GM23248 (cell line): Measurements from ENCODE around the gene EXOC2. TPM values are rescaled to one million over a fixed set of nuclear protein-coding genes. Genes with fewer than 3 reads are reported as not detected.

Source experiments
- DNase-seq: peaks from one replicate; pipeline ENCODE4 v3.0.0-alpha.2; 2015
- H2AFZ ChIP-seq: fragments of 200-600 bp; sonication (generic); 2 replicates; pipeline ENCODE4 v1.6.1; 2016; ENCODE audit warnings: antibody characterized with exemption
- H3F3A ChIP-seq: fragments of 200-600 bp; sonication (generic); 2 replicates; pipeline ENCODE4 v1.6.1; 2016; ENCODE audit warnings: mild to moderate bottlenecking, antibody characterized with exemption, mixed run types; ENCODE audit not compliant: insufficient read depth
- H3K27ac ChIP-seq: fragments of 200-600 bp; sonication (generic); 2 replicates; pipeline ENCODE4 v1.5.1; 2016; ENCODE audit warnings: mild to moderate bottlenecking
- H3K27me3 ChIP-seq: fragments of 200-600 bp; sonication (generic); replicated peaks from 2 replicates; pipeline ENCODE4 v1.6.1; 2016; ENCODE audit warnings: mild to moderate bottlenecking; ENCODE audit not compliant: insufficient read depth
- H3K36me3 ChIP-seq: fragments of 200-600 bp; sonication (generic); 2 replicates; pipeline ENCODE4 v1.6.1; 2016; ENCODE audit warnings: low read depth, mild to moderate bottlenecking
- H3K4me1 ChIP-seq: fragments of 200-600 bp; sonication (generic); 2 replicates; pipeline ENCODE4 v1.6.1; 2016; ENCODE audit warnings: mild to moderate bottlenecking; ENCODE audit not compliant: insufficient read depth
- H3K4me2 ChIP-seq: fragments of 200-600 bp; sonication (generic); one replicate; pipeline ENCODE4 v1.6.1; 2016; ENCODE audit warnings: mild to moderate bottlenecking; ENCODE audit not compliant: unreplicated experiment
- H3K4me3 ChIP-seq: fragments of 200-600 bp; sonication (generic); 2 replicates; pipeline ENCODE4 v1.5.1; 2016; ENCODE audit warnings: mild to moderate bottlenecking
- H3K79me2 ChIP-seq: fragments of 200-600 bp; sonication (generic); 2 replicates; pipeline ENCODE4 v1.6.1; 2016; ENCODE audit warnings: mild to moderate bottlenecking; ENCODE audit not compliant: insufficient read depth
- H3K9ac ChIP-seq: fragments of 200-600 bp; sonication (generic); 2 replicates; pipeline ENCODE4 v1.6.1; 2016; ENCODE audit warnings: mild to moderate bottlenecking
- H3K9me2 ChIP-seq: fragments of 200-600 bp; sonication (generic); 2 replicates; pipeline ENCODE4 v1.6.1; 2016; ENCODE audit warnings: mixed run types, mild to moderate bottlenecking, moderate library complexity; ENCODE audit not compliant: insufficient read depth
- H3K9me3 ChIP-seq: fragments of 200-600 bp; sonication (generic); one replicate; pipeline ENCODE4 v1.6.1; 2017; ENCODE audit warnings: low read depth
- H4K20me1 ChIP-seq: fragments of 200-600 bp; sonication (generic); 2 replicates; pipeline ENCODE4 v1.6.0; 2016; ENCODE audit not compliant: insufficient read depth
- EZH2 ChIP-seq: fragments of 200-600 bp; sonication (generic); IDR thresholded peaks from 2 replicates; pipeline ENCODE4 v1.6.1; 2018; ENCODE audit warnings: antibody characterized with exemption, mild to moderate bottlenecking; ENCODE audit not compliant: insufficient read depth, poor library complexity, severe bottlenecking
- EZH2phosphoT487 ChIP-seq: fragments of 200-600 bp; sonication (generic); IDR thresholded peaks from 2 replicates; pipeline ENCODE4 v1.6.1; 2018; ENCODE audit warnings: antibody characterized with exemption, moderate library complexity, mild to moderate bottlenecking, low read depth; ENCODE audit not compliant: insufficient read depth
- WGBS, 2 experiments: methylation state at CpG; one replicate each; pipeline ENCODE4 v1.1.6; 2015 to 2017; ENCODE audit warnings: low lambda C conversion rate in 2 of 2, low coverage in 1 of 2; ENCODE audit errors: missing lambda C conversion rate in 2 of 2; 5-methylcytosine and 5-hydroxymethylcytosine counted together
- in situ Hi-C: fragments of 300-500 bp; cut with MboI; formaldehyde crosslinking; loops from 2 replicates; pipeline ENCODE4 v1.15.0; 2020
- polyA plus RNA-seq: library from polyadenylated mRNA; unstranded; fragments of >200 nt; fragmentation: Nextera tagmentation; extraction: Ambion mirVana; gene quantifications from 2 replicates; pipeline ENCODE4 v1.2.1, GENCODE V29; 2016
- total RNA-seq: library from RNA; depleted of rRNA; stranded (reverse); fragments of >200 nt; shearing (Covaris generic); gene quantifications from 2 replicates; pipeline ENCODE4 v1.2.3, GENCODE V29; 2014

The EXOC2 gene
- total and polyA plus RNA-seq, 2 experiments from 2014 or later: 17.5 to 32.9 TPM

DNA sequence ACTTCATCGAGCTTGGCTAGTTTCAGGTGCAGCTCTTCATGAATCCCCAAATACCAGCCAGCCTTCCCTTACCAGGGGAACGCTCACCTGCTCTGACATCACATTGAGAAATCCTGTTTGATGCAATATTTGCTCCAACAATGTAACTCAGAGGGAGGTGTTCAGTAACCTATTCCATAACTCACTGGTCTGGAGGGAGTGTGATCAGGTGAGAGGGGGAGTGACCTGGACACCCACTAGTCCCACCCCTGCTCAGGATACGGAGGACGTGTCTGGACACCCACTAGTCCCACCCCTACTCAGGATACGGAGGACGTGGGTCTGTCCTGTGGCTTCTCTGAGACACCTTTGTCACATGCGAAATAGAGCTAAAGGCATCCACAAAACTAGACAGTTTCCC is 106.4 kb downstream of the EXOC2 start:
- in situ Hi-C loops: loop anchor here (25.0 kb wide), 1 partner anchor 826 kb away; no protein-coding TSS in a partner anchor
- TF ChIP-seq EZH2phosphoT487 (no peak), EZH2 (no peak)
- Histone ChIP-seq H3K79me2 (no peaks in the 10 kb centered on the region), H3K4me1 (no peaks in the 10 kb centered on the region), H3K9ac (no peak overlapping the region), H3K9me2 (no peaks in the 10 kb centered on the region), H2AFZ (no peak overlapping the region), H3K27me3 (no peaks in the 10 kb centered on the region), H3K9me3 (no peaks in the 10 kb centered on the region), H3K4me3 (no peak overlapping the region), H3K36me3 (no peaks in the 10 kb centered on the region), H4K20me1 (no peaks in the 10 kb centered on the region), H3K27ac (no peak overlapping the region), H3K4me2 (no peak overlapping the region), H3F3A (no peaks in the 10 kb centered on the region)
- 93 to 95% methylated on average over 7 of the region's 7 CpGs for WGBS, 2 experiments
- no peak for DNase-seq

DNA sequence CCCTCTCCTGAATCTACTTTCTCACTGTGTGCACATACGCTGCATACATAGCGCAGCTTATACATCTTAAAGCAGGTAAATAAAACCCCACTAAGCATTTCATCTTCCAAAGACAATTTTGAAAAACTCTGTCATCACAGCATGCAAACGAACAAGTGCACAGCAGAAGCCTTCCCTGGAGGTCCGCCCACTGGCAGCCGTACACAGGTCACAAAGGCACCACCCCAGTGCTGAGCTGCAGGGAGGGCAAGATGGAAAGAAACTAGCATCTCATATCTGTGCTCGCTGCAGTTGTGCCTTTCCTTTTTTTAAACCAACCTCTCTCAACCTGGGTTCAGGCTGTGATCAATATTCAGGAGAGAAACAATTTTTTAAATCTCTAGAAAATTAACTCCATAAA is 109.3 kb downstream of the EXOC2 start:
- Histone ChIP-seq H3K79me2 (no peaks in the 10 kb centered on the region), H3K4me3 (no peak overlapping the region), H3K4me2 (no peak overlapping the region), H3K4me1 (no peaks in the 10 kb centered on the region), H3K27ac (no peak overlapping the region), H3K9me3 (no peaks in the 10 kb centered on the region), H3K9ac (no peak overlapping the region), H3K9me2 (no peaks in the 10 kb centered on the region), H2AFZ (no peak overlapping the region), H3F3A (no peaks in the 10 kb centered on the region), H4K20me1 (no peaks in the 10 kb centered on the region), H3K27me3 (no peaks in the 10 kb centered on the region), H3K36me3 (no peaks in the 10 kb centered on the region)
- TF ChIP-seq EZH2phosphoT487: no peak
- TF ChIP-seq EZH2: no peak
- in situ Hi-C loops: loop anchor here (25.0 kb wide), 1 partner anchor 829 kb away; no protein-coding TSS in a partner anchor
- WGBS, 2 experiments: 82 to 83% methylated on average over 6 of the region's 6 CpGs
- DNase-seq: no peak

GRCh38 chr6:583116-583515 is 109.8 kb downstream of the EXOC2 start:
- H3K9ac ChIP-seq: no peak overlapping the region
- TF ChIP-seq EZH2: no peak
- no peak for TF ChIP-seq EZH2phosphoT487
- no peaks in the 10 kb centered on the region for H3K36me3 ChIP-seq
- no peak overlapping the region for H3K4me3 ChIP-seq
- H4K20me1 ChIP-seq: no peaks in the 10 kb centered on the region
- no peaks in the 10 kb centered on the region for H3F3A ChIP-seq
- no peak overlapping the region for H3K4me2 ChIP-seq
- no peaks in the 10 kb centered on the region for H3K27me3 ChIP-seq
- no peaks in the 10 kb centered on the region for H3K79me2 ChIP-seq
- no peak overlapping the region for H2AFZ ChIP-seq
- no peaks in the 10 kb centered on the region for H3K9me2 ChIP-seq
- no peak for DNase-seq
- 50 to 67% methylated on average over 1 of the region's 1 CpG for WGBS, 2 experiments
- no peaks in the 10 kb centered on the region for H3K4me1 ChIP-seq
- H3K9me3 ChIP-seq: no peaks in the 10 kb centered on the region
- H3K27ac ChIP-seq: no peak overlapping the region
- in situ Hi-C loops: loop anchor here (25.0 kb wide), 1 partner anchor 829 kb away; no protein-coding TSS in a partner anchor

GRCh38 chr6:582370-582769 is 110.6 kb downstream of the EXOC2 start:
- H3F3A ChIP-seq: no peaks in the 10 kb centered on the region
- H3K4me1 ChIP-seq: no peaks in the 10 kb centered on the region
- H3K27me3 ChIP-seq: no peaks in the 10 kb centered on the region
- 90 to 91% methylated on average over 12 of the region's 12 CpGs for WGBS, 2 experiments
- H4K20me1 ChIP-seq: no peaks in the 10 kb centered on the region
- H3K9me2 ChIP-seq: no peaks in the 10 kb centered on the region
- in situ Hi-C loops: loop anchor here (25.0 kb wide), 1 partner anchor 830 kb away; no protein-coding TSS in a partner anchor
- no peak for DNase-seq
- no peaks in the 10 kb centered on the region for H3K9me3 ChIP-seq
- no peak overlapping the region for H2AFZ ChIP-seq
- TF ChIP-seq EZH2phosphoT487: no peak
- no peak for TF ChIP-seq EZH2
- no peak overlapping the region for H3K27ac ChIP-seq
- no peaks in the 10 kb centered on the region for H3K36me3 ChIP-seq
- H3K79me2 ChIP-seq: no peaks in the 10 kb centered on the region
- H3K4me3 ChIP-seq: no peak overlapping the region
- no peak overlapping the region for H3K4me2 ChIP-seq
- no peak overlapping the region for H3K9ac ChIP-seq
